Limb (tissue), 2 donors: ENCODE measurements around the gene TMEM51.
"Not testable (repeated sequence)": the region's sequence is repeated elsewhere in the genome, so short reads cannot be mapped to it uniquely, and the experiment has no call there.

Experiments
- DNase-seq, 2 donors: peaks; one replicate each; pipeline ENCODE4 v3.0.0-alpha.2; 2016; ENCODE audit errors: extremely low spot score in 2 of 2

Gene TMEM51

DNA sequence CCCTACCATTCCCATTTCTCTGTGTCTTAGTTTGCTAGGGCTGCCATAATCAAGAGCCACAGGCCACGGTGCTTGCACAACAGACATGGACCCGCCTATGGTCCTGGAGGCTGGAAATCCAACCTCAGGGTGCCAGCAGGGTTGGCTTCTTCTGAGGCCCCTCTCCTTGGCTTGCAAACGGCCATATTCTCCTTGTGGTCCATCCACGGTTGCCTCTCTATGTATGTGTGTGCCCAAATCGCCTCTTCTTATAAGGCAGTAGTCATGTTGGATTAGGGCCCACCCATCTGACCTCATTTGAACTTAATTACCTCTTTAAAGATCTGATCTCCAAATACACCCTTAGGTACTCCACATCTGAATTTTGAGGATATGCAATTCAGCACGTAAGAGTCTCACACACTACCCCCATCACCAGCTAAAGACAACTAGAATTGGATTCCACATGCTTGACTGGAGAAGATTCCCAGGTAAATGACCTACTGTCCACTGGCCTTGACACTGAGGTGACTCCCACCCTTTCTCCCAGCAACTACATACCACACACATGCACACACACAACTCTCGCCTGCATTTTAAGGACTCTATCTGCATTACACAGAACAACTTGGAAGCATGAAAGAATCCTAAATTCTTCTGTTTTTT is 28.3 kb upstream of the TMEM51 start:
- DNase-seq = no peak

DNA sequence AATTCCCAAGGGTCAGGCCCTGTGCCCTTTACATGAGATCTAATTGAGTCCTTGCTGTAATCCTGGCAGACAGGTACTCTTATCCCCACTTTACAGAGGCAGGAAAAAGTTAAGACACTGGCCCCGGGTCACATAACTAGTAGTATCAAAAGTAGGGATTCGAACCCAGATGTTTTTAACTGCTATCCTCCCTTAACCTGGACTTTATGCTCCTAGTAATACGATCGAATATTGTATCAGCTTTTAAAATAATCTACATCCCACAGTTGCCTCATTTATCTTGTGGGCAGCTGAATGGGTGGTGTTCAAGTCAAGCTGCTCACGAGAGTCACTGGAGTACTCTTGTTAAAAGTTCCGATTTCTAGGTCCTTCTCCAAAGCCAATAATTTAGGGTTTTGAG is 25.5 kb upstream of the TMEM51 start:
- DNase-seq = no peak

DNA sequence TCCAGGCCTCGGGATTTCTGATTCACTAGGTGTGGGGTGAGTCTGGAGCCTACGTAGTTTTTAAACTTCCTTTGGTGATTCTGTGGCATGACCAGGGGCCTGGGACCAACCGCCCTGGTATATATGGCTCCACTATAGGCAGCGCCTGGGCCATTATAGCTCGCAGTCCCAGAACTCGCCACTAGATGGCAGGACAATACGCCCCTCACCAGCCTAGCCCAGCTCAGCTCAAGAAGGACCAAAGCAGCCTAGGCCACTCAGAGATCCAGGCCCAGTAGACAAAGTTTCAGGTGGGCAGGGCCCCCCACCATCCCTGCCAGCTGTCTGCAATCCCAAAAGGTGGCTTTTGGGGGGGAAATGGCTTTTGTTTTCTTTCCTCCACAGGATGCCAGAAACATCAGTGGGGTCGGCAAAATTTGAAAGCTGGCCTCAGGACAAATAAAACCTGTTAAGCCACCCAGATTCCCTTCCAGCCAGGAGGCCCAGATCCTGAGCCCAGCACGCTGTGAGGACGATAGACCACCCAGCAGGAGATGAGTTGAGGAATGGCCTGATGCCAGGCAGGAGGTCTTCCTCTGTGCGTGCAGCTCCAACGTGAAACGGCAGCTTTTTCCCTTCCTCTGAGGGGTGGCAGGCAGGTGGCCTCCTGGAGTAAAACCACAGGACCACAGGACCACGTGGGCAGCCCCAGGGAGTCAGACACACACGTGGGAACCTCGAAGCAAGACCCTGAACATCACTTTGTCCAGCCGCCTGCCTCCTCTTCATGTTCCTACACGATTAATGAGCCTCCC is 24.8 kb upstream of the TMEM51 start:
- DNase-seq = peak; percentile 62 to 87

DNA sequence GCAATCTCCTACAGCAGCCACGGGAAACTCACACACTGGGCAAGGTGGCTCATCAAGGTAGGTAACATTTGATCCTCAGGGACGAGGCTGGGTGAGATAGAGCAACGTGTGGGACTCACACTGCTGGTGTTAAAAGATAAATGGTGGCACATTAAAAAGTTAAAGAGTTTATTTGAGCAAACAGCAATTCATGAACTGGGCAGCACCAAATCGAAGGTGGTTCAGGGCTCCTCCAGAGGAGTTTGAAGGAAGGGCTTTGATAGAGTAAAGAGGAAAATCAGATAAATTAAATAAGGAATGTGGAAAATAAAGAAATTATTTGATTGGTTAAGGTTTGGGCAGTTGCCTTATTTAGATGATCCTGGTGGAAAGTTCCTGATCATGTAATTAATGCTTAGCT is 23.6 kb upstream of the TMEM51 start:
- no peak for DNase-seq

DNA sequence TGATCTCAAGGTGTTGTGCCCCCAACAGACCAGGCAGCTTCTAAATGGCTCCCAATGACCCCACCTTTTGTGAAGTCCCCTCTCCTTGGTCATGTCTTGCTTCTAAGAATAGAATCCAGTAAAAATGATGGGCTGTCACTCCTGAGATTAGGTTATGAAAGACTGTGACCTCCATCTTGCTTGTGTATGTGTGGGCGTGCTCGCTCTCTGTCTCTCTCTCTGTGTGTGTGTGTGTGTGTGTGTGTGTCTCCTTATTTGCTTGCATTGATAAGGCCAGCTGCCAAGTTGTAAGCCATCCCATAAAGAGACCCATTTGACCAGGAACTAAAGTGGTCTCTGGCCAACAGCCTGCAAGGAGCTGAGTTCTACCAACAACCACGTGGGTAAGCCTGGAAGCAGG is 22.9 kb upstream of the TMEM51 start:
- no peak for DNase-seq

DNA sequence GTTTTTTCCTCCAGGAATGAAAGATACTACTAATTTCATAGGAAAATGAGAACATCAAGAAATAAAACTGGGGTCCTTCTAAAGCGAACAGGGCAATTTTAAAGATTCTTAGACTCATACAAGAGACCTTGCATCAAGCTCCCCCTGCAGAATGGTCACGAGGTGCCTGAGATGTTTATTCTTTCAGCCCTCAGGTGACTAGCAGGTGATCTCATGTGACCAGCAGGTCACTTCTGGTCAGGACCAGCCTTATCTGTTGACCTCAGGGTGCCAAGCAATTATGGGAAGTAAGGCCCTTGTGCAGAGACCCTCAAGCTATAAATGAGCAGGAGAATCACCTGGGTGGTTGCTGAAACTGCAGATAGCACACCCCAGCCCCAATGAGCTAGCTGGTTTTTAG is 20.6 kb upstream of the TMEM51 start:
- no peak for DNase-seq

DNA sequence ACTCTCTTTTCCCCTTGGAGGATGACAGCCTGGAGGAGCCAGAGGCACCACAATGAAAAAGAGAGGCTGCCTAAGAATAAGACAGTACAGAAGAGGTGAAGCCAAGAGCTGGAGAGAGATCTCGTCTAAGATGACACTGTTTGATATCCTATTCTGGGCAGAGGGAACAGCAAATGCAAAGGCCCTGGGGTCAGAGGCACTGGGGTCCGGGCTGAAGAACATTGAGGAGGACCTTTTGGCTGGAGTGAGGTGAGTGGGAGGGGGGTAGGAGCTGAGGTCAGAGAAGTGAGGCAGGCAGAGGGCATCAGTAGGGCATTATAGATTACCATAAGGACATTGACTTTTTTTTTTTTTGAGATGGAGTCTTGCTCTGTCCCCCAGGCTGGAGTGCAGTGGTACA is 19.3 kb upstream of the TMEM51 start:
- no peak for DNase-seq

DNA sequence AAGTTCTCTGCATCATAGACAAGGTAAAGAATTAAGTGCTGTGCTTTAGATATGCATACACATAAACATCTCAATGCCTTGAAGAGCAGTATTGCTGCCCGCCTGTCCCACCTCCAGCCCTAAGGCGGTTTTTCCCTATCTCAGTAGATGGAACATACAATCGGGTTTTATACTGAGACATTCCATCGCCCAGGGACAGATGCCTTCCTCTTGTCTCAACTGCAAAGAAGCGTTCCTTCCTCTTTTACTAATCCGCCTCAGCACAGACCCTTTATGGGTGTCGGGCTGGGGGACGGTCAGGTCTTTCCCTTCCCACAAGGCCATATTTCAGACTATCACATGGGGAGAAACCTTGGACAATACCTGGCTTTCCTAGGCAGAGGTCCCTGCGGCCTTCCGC is 17.9 kb upstream of the TMEM51 start:
- DNase-seq = not testable (repeated sequence)

DNA sequence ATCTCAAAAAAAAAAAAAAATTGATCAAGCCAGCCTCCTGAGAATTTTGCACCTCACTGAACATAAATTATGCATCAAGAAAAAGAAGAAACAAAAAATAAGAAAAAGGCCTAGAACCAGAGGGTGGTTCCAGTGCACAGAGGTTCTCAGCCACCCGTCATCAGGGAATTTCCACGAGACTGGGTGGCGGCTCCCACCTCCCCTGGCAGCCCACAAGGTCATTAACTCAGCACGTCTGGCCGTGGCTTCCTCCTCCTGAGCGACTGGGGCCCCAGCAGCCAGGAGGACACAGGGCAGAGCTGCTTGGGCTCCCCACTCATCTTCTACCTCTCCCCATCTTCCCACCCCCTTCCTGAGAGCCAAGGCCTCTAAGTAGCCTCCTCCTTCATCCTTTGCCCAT is 15.7 kb upstream of the TMEM51 start:
- no peak for DNase-seq

DNA sequence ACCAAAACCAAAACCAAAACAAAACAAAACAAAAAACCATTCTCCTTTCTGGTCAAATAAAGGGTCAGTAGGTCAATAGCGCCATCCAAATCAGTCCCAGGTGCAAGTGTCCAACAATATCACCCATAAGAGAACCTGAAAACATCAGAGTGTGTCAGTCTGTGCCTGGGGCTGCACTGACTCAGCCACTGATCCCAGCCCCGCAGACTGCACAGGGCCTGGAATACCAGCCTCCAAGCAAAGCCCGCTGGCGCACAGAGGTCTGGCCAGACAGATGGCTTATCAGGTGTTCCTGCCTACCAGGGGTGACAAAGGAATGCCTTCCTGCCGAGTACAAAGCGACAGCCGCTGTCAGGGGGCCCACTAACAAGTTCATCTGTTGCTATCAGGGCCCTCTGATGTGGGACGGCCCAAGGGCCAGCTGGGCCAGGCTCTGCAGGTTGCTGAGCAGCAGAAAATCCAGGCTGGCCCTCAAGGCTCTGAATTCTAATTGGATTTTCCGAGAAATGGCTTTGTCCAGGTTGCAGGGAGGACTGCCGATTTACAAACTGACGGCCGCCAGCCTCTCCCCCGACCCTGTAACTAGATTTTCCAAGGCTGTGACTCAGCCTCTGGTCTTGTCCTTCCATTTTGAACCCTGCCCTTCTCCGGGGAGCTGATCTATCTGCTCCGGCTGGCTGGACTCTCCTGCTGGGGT is 13.7 kb upstream of the TMEM51 start:
- DNase-seq = no peak

DNA sequence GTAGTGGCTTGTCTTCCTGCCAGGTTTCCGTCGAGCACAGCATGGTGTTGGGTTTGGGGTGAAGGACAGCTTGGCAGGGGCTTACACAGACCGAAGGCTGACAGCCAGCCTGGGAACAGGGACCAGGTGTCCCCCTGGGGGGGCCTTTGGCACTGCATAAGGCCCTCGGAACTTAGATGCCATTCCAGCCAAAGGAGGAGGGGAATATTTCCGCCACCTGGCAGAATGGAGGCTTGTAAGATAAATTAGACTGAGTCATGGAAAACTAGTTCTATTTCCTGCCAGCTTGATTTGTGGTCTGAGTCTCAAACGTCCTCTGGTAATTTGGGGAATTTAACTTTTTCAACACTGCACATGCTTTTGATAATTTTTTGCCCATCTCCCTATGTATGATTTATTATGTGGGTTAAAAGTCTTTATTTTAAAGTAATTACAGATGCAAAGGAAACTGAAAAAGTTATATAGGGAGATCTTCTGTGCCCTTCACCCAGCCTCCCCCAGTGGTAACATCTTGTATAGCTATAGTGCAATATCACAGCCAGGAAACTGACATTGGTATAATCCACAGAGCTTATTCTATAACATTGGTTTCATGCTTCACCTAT is 11.5 kb upstream of the TMEM51 start:
- peak; percentile 34 to 66 for DNase-seq

DNA sequence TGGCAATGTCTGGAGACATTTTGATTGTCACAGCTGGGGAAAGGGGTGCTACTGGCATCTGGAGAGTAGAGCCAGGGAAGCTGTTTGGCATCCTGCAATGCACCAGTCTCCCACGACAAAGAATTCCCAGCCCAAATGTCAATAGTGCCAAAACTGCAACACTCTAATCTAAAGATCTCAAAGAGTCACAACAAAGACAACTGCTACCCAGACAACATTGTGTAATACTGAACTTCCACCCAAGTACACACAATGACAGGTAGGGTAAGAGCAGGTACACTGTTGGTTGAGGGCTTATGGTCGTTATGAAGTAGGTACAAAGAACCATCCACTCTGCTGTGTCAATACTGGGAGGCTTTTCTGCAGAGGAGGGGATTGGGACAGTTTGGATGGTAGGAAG is 8.2 kb upstream of the TMEM51 start:
- no peak for DNase-seq

DNA sequence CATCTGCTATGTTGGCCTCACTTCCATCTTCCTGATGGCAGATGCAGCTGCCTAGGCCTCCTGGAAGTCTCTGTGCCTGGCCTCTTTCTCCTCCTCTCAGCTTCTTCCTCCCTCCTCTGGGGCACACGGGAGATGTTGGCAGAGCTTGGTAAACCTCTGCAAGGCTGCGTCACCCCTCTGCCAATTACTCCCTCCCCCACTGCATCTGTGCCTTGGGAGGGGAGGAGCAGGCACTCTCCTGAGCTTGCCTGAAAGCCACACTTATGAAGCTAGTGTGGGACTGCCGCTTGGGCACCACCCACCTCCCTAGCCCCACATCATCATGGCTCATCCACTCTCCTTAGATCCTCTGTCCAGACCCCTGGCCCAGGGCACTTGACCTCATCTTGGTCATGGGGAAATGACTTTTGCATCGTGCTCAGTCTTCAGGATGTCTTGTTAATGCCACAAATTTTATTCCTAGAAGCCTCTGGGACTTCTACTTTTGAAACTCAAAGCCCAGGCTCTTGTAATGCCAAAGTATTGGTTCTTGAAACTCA is 7.3 kb upstream of the TMEM51 start:
- no peak for DNase-seq

DNA sequence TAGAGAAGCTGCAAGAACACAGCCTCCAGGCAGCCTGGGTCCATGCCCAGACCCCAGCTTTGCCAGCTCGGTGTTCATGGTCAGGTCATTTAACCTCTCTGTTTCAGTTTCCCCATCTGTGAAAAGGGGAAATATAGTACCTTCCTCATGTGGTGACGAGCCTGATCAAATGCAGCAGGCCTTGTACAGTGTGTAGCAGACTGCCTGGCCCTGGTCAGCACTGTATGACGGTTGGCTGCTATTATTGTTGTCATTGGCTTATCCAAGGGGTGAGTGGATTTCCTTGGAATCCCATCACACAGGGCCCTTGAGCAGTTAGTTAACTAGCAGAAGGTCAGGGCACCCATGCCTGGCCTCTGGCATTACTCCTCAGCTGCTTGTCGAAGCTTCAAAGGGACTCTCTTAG is 6.6 kb upstream of the TMEM51 start:
- no peak for DNase-seq

DNA sequence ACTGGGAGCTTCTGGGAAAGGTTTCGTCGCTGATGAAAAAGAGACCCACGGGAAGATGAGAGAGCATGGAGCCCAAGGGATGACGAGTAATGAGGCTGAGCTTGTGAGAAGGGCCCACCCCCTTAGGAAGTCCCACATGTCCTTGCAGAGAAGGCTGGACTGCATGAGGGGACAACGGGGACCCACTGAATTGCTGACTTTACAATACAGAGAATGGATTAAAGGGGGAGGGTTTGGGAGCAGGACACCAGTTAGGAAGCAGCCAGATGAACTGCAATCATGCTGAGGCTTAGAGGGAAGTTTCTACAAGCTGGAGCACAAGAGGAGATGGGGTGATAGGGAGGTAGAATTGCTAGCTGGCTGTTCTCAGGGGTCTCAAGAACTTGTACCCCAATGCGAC is 5.5 kb upstream of the TMEM51 start:
- DNase-seq = no peak

DNA sequence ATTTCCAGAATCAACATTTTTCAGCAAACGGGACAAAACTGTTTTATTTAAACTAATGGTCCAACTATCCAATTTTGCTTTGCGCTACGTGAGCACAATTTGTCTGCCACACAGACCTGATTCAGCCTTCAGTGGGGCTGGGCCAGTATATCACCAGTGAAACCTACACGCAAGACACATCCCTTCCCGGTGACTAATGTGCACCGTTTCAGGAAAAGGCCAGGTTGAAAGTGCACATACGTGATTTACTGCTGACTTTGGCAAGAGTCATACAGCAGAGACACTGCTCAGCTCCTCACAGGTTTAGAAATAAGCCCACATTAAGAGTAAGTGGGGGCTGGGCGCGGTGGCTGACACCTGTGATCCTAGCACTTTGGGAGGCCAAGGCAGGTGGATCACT is 5.1 kb upstream of the TMEM51 start:
- no peak for DNase-seq

DNA sequence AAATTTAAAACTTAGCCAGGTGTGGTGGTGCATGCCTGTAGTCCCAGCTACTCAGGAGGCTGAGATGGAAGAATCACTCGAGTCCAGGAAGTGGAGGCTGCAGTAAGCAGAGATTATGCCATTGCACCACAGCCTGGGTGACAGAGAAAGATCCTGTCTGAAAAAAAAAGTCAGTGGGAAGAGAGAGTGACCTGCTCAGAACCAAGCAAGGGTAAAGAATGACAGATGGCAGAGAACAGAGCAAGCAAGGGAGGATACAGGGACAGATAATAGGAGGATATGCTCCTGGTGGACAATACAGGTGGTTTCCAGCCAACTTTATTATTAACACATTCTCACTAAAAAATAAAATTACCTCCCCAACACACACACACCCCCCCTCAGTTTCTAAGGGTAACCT is 4.6 kb upstream of the TMEM51 start:
- DNase-seq = no peak

DNA sequence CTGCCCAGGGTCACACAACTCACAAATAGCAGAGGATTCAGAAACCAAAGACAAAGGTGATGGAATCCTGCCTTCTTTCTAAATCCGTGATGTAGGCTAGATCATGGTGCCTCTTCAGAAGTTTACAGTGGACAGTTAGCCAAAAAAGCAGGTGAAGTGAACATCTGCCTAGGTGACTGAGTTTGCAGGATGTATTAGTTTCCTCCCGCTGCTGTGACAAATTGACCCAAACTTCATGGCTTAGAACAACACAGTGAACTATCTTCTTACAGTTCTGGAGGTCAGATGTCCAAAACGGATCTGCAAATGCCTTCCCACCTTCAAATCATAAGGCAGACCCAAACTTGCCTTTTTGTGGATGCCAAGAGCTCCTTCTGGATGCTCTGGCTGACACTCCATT is 3.2 kb upstream of the TMEM51 start:
- no peak for DNase-seq

DNA sequence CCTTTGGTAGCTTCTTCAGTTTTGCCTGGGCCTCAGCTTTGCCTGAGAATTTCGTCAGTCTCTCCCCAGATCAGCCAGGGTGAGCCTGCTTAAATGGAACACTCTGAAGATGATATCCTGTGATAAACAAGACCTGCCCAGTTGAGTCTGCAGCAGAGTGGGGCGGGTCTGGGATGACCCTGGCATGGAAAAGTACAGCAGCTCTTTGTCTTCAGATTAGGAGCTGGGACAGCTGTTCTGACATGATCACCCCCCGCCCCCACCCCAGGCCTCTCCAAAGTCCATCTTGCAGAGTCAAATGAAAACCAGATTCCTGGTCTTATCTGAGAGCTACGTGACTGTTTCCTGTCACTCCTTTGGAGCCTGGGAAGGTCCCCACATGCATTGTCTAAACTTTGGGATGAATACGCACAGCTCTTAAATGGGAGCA is 2.2 kb upstream of the TMEM51 start:
- DNase-seq = no peak

DNA sequence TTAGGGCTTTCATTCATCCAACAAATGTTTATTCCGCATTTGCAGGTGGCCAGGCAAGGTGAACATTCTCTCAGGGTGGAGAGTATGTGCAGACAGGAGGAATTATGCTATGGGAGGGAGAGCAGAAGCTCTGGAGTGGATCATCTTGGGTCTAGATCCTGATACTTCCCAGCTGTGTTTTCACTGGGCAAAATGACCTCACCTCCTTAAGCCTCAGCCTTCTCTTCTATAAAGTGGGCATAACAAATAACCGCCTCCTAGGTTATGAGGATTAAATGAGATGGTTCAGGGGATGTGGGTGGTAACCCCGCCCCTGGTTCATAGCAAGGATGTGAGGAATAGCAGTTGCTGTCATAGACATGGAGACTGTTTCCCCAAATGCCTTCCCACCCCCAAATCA is 1.7 kb upstream of the TMEM51 start:
- DNase-seq = no peak

DNA sequence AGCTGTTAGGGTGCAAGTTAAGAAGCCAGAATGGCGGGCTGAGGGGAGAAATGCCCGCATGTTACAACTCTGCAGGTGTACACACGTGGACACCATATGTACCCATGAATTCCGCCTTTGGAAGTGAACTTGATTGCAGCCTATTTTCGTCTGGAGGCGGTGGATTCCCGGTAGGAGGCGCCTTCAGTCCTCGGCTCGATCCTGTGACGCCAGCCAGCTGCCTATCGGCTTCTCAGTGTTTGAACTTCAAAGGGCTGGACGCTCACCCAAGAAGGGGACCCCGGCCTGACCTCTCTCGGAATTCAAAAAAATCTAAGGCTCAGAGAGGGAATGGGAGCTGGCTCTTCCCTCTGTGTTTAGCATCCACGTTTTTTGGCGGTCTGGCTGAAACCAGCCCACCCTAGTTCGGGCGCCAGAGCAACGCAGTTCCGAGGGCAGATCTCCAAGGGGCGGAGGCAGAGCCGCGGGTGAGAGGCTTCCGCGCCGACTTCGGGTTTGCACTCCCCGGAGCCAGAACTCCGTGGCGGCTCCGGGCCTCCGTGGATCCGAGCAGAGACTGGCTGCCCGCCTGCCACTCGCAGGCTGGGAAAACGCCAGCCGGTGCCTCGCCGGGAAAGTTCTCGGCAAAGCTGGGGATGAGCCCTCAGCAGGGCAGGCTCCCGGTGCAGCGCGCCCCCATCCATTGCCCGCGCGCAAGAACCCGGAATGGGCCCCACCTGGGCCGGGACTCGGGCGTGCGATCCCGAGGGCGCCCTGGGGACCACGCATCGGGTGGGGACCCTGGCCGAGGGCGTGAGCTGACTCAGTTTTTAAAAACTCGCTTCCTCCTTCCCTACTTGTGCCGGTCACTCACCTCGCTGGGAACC is 996 bp upstream of the TMEM51 start:
- DNase-seq = peak; percentile 88 to 89
